GM21786 (cell line): Measurements from ENCODE around the gene ROPN1.
"Not testable (repeated sequence)": the region's sequence is repeated elsewhere in the genome, so short reads cannot be mapped to it uniquely, and the experiment has no call there.

Source experiments
- ATAC-seq: cut with Tn5 transposase; IDR thresholded peaks from one replicate; pipeline ENCODE4 v1.9.1; 2021; ENCODE audit not compliant: unreplicated experiment

The ROPN1 gene

GRCh38 chr3:123991730-123992588 is at the start of gene ROPN1:
ROPN1 (minus strand) TSS chr3:123992124; CDS start chr3:123980481, 11,643 bp downstream.
- not testable (repeated sequence) for ATAC-seq

DNA sequence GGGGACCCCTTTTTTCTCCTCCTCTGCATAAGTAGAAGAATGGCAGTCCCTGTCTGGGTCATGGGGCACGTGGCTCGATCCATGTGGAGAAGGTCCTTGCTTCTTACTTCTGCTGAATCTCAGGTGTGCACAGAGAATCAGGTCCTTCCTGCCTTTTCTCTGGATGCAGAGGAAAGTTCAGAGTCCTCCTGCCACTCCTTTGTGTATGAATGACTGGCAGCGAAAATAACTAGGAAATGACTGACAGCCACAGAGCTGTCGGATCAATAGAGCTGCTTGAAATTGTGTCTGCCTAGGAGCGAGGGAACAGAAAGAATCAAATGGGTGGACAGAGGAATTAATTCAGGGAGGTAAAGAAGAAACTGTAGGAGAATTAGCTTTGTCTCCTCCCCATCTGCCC is 49.6 kb upstream of the ROPN1 start:
- ATAC-seq: no peak

- ATAC-seq: no peak
Measured at GRCh38 chr3:124037326-124037725, 45.4 kb upstream of the ROPN1 start.

DNA sequence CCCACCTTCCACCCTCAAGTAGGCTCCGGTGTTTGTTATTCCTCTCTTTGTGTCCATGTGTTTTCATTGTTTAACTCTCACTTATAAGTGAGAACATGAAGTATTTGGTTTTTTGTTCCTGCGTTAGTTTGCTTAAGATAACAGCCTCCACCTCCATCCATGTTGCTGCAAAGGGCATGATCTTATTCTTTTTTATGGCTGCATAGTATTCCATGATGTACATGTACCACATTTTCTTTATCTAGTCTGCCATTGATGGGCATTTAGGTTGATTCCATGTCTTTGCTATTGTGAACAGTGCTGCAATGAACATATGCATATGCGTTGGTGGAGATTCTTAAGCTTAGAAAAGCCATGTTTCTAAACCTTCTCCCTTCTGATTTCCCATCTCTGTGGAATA is 44.3 kb upstream of the ROPN1 start:
- ATAC-seq: not testable (repeated sequence)

DNA sequence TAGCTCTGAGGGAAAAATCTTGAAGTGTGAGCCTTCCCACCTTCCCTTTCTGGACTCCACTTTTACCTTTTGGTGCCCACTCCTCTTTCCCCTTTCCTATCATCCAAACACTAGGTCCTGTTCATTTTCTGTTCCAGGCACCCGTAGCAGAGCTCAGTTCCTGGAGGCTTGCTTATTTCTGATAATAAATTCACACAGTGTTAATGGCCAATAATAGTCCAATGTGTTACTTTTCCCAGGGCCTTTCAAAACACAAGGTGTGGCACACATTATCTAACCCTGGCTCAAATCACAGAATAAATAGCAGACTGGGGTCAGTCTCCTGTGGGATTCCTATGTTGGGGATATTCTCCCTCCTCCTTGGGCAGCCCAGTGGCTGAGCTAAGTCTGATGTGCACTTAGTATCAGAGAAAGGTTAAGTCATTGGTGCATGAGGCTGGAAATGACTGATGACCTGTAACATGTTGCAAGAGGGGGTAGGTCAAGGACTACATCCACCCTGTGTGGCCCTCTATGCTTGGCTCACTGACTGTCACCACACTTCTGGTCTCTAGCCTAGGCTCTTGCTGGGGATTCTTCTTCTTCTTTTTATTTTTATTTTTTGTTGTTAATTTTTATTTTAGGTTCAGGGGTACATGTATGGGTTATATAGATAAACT is 43.7 kb upstream of the ROPN1 start:
- ATAC-seq: no peak

DNA sequence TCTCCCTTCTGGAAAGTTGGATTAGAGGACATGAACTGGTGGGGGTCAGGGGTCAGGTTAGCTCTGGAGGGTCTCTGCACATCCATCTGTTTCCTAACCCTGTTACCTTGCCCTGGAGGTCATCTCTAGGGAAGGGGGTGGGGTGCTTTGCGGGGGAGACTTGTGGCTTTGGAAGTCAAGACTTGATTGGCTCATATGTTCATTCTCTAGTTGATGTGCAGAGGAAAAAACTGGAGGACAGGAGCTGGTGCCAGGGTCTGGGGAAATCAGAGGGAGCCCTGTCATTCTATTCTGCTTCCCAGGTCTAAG is 42.9 kb upstream of the ROPN1 start:
- no peak for ATAC-seq

DNA sequence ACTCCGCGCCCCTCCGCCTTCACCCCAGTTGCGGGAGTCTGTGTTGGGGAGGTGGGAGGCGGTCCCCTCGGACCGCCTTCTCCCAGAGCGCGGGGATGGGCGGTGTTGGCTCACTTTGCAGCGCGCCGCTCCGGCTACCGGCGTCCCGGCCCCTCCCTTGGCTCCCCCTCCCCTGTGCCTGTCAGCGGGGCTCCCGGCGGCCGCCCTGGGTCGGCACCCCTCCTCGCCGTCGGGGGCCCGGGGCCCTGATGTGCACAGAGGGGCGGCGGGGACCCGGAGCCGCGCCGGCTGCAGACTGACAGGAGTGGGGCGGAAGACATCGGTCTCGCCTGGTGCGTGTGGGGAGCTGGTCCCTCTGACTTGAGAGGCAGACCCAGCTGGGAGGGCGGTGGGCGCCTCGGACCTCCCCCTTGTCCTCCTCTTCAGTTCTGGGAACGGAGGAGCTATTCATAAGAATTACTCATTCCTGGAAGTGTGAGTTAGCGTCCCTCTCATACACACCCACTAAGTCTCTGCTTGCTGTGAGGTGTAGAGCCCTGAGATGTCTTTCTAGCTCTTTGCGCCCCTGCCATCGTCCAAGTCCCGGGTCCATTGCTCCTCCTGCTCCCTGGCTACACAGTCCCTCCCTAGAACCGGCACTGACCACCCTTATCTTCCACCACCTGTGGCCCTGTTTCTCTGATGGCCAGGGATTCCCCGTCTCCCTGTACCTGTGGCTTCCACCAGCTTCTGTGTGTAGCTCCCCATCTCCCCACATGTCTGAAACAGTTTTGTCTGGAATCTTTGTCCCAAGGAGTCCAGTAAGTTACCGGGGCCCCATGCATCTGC is 42.3 kb upstream of the ROPN1 start:
- no peak for ATAC-seq

DNA sequence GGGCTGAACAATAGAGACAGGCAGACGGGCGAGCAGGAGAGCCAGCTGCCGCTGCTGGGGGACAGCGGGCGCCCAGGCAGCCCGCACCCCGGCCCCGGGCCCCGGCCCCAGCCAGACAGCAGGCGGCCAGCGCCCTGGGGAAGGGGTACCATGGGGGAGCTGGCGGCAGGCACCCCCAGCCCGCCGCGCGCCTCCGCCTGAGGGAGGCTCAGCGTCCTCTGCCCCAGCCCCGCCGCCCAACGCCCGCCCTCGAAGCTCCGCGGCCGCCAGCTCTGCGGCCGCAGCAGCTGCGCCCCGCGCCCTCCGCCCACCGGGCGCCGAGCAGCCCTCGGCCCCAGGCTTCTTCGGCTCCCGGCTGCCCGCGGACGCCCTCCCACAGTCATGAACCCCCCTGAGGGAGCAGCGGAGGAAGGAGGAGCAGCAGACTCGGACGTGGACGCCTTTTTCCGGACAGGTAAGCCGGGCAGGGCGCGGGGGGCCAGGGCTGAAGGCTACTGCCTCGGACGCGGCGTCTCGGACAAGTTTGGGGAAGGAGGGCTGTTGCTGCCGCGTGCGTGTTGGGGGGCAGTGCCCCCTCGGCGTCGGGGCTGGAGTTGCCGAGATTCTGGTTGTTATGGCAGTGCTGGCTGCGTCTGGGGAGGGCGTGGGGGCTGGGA is 41.6 kb upstream of the ROPN1 start, which contains the start of gene KALRN:
Gene KALRN, plus strand, starts transcription at position 10 of the 656 bp plus-strand sequence.
- ATAC-seq: no peak

- ATAC-seq: peak; percentile 87
Measured at GRCh38 chr3:124032881-124033359, 41.0 kb upstream of the ROPN1 start.

DNA sequence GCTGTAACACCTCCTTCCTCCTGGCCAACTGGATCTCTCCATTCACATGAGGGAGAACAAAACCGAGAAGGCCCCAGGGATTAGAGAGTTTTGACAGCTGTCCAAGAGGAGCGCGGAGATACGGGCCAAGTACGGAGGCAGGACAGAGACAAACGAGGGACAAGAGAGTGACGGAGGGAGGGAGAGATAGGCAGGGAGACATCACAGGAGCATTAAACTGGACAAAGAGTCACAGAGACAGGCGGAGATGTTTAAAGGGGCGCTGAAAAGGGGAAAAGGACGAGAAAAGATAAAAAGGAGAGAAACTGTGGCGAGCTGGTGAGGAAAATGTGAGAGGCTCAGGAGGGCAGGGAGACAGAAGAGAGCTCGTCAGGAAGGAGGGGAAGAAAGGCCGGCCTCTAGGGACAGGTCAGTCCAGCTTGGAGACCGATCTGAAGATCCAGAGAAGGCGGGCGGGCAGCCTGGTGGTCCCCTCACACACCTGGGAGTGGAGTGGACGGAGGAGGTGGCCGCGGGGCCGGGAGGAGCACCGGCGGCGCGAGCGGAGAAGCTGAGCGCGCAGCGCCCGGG is 40.5 kb upstream of the ROPN1 start:
- ATAC-seq: peak; percentile 12

DNA sequence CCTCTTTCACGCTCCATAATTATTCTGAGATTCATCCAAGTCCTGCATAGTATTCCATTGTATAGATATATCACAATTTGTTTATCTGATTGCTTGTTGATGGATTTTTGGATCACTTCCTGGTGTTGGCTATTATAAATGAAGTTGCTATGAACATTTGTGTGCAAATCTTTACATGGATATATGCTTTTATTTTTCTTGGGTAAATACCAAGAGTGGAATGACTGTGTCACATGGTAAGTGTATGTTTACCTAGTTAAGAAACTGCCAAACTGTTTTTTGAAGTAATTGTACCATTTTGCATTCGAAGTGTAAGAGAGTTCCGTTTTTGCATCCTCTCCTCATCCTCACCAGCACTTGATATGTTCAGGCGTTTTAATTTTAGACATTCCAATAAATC is 34.6 kb upstream of the ROPN1 start:
- no peak for ATAC-seq

- not testable (repeated sequence) for ATAC-seq
Measured at GRCh38 chr3:124023531-124023930, 31.6 kb upstream of the ROPN1 start.

DNA sequence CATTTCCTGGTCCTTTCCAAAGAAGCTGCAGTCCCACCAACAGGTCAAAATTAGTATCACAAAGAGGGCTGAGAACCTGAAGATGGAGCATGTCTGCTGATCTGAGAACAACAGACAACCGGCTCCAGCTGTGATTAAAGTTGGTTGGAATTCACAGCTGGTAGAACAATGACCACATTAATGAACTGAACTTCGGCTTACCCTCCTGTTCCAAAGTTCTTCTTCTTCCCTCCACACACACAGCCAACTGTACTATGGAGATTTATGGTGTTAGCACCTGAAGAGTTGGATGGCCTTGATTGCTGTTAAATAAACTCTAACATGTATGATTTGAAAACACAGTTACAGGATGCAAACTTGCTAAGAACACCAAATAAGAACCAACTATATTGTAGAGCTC is 27.4 kb upstream of the ROPN1 start:
- ATAC-seq: no peak

GRCh38 chr3:124017502-124017901 is 25.6 kb upstream of the ROPN1 start:
- ATAC-seq: not testable (repeated sequence)

DNA sequence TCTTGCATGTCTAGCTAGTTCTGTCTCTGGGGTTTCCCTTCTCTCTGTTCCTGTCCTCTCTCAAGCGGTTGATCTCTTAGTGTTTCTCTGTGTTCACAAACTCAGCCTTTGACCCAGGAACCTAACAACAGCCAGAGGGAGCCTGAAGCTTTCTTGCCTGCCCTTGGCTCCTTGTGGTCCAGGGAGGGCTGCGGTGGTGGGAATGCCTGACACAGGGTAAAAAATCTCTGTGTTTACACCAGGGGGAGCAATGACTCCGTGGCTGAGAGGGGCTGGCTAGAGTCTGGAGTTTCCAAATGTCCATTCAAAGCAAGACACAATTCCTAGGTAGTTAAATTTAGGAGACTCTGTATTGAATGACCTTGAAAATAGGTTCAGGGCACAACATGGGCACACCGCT is 24.6 kb upstream of the ROPN1 start:
- not testable (repeated sequence) for ATAC-seq

DNA sequence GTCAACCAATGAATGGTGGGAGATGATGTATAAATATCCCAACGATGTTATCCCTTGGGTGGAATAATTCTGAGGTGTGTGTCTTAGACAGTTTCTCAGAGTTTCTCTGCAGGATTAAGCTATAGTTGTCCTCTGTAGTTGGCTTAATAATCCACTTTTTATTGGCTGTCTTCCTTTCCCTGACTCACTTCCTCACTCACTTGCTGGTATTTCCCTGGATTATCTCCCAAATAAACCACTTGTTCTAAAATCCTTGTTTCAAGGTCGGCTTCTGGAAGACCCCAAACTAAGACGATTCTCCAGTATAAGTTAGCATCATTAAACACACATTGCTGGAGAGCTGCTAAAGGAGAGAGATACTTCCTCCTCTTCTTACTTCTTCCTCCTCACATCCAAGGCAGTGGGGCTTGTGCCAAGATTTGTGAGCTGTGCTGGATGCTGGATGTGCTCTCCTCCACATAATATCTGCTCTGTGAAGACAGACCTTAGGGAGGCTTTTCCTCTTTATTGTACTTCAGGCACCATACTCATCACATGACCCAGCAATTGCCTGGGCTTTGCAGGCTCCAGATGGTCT is 22.5 kb upstream of the ROPN1 start:
- ATAC-seq: no peak

- not testable (repeated sequence) for ATAC-seq
Measured at GRCh38 chr3:124008321-124008720, 16.4 kb upstream of the ROPN1 start.

DNA sequence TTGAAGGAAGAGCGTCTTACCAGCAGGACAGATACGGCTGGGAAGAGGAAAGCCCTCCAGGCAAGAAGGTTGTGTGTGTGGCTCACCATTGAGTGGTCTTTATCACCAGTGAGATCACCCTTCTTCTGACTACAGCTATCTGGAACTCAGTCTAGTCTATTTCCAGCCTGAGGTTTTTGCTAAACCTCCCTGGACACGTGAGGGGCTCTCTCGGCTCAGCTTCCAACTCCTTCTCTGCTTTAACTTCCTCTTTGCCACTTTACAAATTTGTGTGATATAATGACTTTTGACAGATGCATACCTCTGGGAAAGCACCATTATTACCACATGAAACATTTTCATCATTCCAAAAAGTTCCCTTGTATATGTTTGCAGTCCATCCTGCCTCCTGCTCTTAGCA is 15.3 kb upstream of the ROPN1 start:
- ATAC-seq: no peak

- not testable (repeated sequence) for ATAC-seq
Measured at GRCh38 chr3:124002405-124003079, 10.6 kb upstream of the ROPN1 start.

GRCh38 chr3:124001366-124001765 is 9.4 kb upstream of the ROPN1 start:
- ATAC-seq: not testable (repeated sequence)
